SK-N-SH (cell line): Measurements from ENCODE around the gene ABCD1. TPM values are rescaled to one million over a fixed set of nuclear protein-coding genes. Genes with fewer than 3 reads are reported as not detected.
"Not testable (repeated sequence)": the region's sequence is repeated elsewhere in the genome, so short reads cannot be mapped to it uniquely, and the experiment has no call there.

Experiments used
- CTCF ChIA-PET: fragments of 300-600, 350-600 bp; formaldehyde crosslinking; extraction: SDS; loops from one replicate; lab custom pipeline; 2021; lab: Yijun Ruan, JAX
- POLR2A ChIA-PET: fragments of 350-600 bp; sonication (Branson Sonifier 250); formaldehyde crosslinking; extraction: SDS; loops from one replicate; lab custom pipeline; 2020; ENCODE audit warnings: antibody characterized with exemption, inconsistent platforms; lab: Yijun Ruan, JAX
- DNase-seq: peaks from one replicate; pipeline ENCODE4 v3.0.0; 2012
- H2AFZ ChIP-seq: fragments of 200-600 bp; sonication (generic); 2 replicates; pipeline ENCODE4 v1.8.1; 2016; ENCODE audit warnings: antibody characterized with exemption, mild to moderate bottlenecking, low read depth
- H3F3A ChIP-seq: fragments of 200-600 bp; sonication (generic); replicated peaks from 2 replicates; pipeline ENCODE3; 2016; ENCODE audit warnings: antibody characterized with exemption, mild to moderate bottlenecking; ENCODE audit not compliant: insufficient read depth
- H3K27ac ChIP-seq, 2 experiments: fragments of 200-500 bp in 1 of 2; fragments of 200-600 bp in 1 of 2; sonication (Bioruptor generic) in 1 of 2; sonication (generic), shearing (Covaris generic) in 1 of 2; 2 replicates each; pipeline versions ENCODE4 v1.5.1 to v1.6.1; 2014 to 2016; ENCODE audit warnings: low read depth in 2 of 2, inconsistent platforms in 1 of 2, low read length in 1 of 2, mild to moderate bottlenecking in 1 of 2, mixed read lengths in 1 of 2
- H3K27me3 ChIP-seq: fragments of 200-600 bp; sonication (generic), shearing (Covaris generic); 2 replicates; pipeline ENCODE4 v1.6.1; 2016; ENCODE audit warnings: mixed run types; ENCODE audit not compliant: insufficient read depth
- H3K36me3 ChIP-seq, 2 experiments: fragments of 200-500 bp in 1 of 2; fragments of 200-600 bp in 1 of 2; sonication (Bioruptor generic) in 1 of 2; sonication (generic) in 1 of 2; replicated peaks in 1 of 2; 2 replicates each; pipeline versions ENCODE3 to v1.5.1; 2014 to 2016; ENCODE audit warnings: low read length in 1 of 2, mild to moderate bottlenecking in 1 of 2; ENCODE audit not compliant: insufficient read depth in 2 of 2, control insufficient read depth in 1 of 2
- H3K4me1 ChIP-seq, 2 experiments: fragments of 200-500 bp in 1 of 2; fragments of 200-600 bp in 1 of 2; sonication (Bioruptor generic) in 1 of 2; sonication (generic), shearing (Covaris generic) in 1 of 2; 2 replicates each; pipeline versions ENCODE4 v1.5.1 to v1.6.1; 2014 to 2016; ENCODE audit warnings: low read depth in 1 of 2, low read length in 1 of 2, mixed run types in 1 of 2; ENCODE audit not compliant: insufficient read depth in 2 of 2, control insufficient read depth in 1 of 2
- H3K4me2 ChIP-seq: fragments of 200-600 bp; sonication (generic), shearing (Covaris generic); 2 replicates; pipeline ENCODE4 v1.6.1; 2017; ENCODE audit warnings: mixed run types
- H3K4me3 ChIP-seq, 2 experiments: fragments of 200-500 bp in 1 of 2; fragments of 200-600 bp in 1 of 2; sonication (Bioruptor generic) in 1 of 2; sonication (generic), shearing (Covaris generic) in 1 of 2; 2 replicates each; pipeline versions ENCODE4 v1.5.1 to v1.8.1; 2014 to 2016; ENCODE audit warnings: low read depth in 2 of 2, inconsistent platforms in 1 of 2, low read length in 1 of 2, mild to moderate bottlenecking in 1 of 2, mixed read lengths in 1 of 2, moderate library complexity in 1 of 2
- H3K79me2 ChIP-seq: fragments of 200-600 bp; sonication (generic); 2 replicates; pipeline ENCODE4 v1.8.1; 2017; ENCODE audit warnings: mild to moderate bottlenecking; ENCODE audit not compliant: insufficient read depth
- H3K9ac ChIP-seq: fragments of 200-600 bp; sonication (generic); 2 replicates; pipeline ENCODE4 v1.6.1; 2017; ENCODE audit warnings: mixed run types
- H3K9me2 ChIP-seq: fragments of 200-600 bp; sonication (generic); 2 replicates; pipeline ENCODE4 v1.6.1; 2017; ENCODE audit warnings: mixed run types
- H3K9me3 ChIP-seq: fragments of 200-600 bp; sonication (generic); 2 replicates; pipeline ENCODE4 v1.6.1; 2017; ENCODE audit warnings: mixed run types, mild to moderate bottlenecking, moderate library complexity
- H4K20me1 ChIP-seq: fragments of 200-600 bp; sonication (generic); 2 replicates; pipeline ENCODE4 v1.6.1; 2017; ENCODE audit warnings: mild to moderate bottlenecking, mixed run types; ENCODE audit not compliant: insufficient read depth
- CHD2 ChIP-seq: fragments of 150-350 bp; IDR thresholded peaks from 2 replicates; pipeline ENCODE4 v1.6.1; 2018; ENCODE audit warnings: low read length; ENCODE audit not compliant: partially characterized antibody
- EP300 ChIP-seq, 2 experiments: IDR thresholded peaks; 2 replicates each; pipeline versions ENCODE4 v1.4.0 to v1.6.1; 2012; ENCODE audit warnings: borderline replicate concordance in 1 of 2, low read depth in 1 of 2, low read length in 1 of 2
- FOSL2 ChIP-seq: IDR thresholded peaks from 2 replicates; pipeline ENCODE4 v1.4.0; 2012; ENCODE audit warnings: low read depth, mild to moderate bottlenecking, moderate library complexity, borderline replicate concordance
- FOXJ3 ChIP-seq: sonication (generic); formaldehyde crosslinking; IDR thresholded peaks from 2 replicates; pipeline ENCODE4 v1.5.1; 2020; ENCODE audit warnings: mild to moderate bottlenecking, missing genetic modification reagents
- FOXM1 ChIP-seq: IDR thresholded peaks from 2 replicates; pipeline ENCODE4 v1.4.0; 2012; ENCODE audit warnings: low read depth, mild to moderate bottlenecking
- GATA2 ChIP-seq: sonication (generic); formaldehyde crosslinking; IDR thresholded peaks from 2 replicates; pipeline ENCODE4 v1.5.0; 2020; ENCODE audit warnings: mild to moderate bottlenecking, missing genetic modification reagents
- MAX ChIP-seq: IDR thresholded peaks from 2 replicates; pipeline ENCODE4 v1.4.0; 2012; ENCODE audit warnings: low read depth
- NFIC ChIP-seq: IDR thresholded peaks from 2 replicates; pipeline ENCODE4 v1.4.0; 2012; ENCODE audit warnings: borderline replicate concordance
- PBX3 ChIP-seq: IDR thresholded peaks from 2 replicates; pipeline ENCODE4; 2012
- POLR2AphosphoS5 ChIP-seq: IDR thresholded peaks from 2 replicates; pipeline ENCODE4 v1.6.1; 2012; ENCODE audit warnings: low read depth, low read length
- RAD21 ChIP-seq: IDR thresholded peaks from 2 replicates; pipeline ENCODE4 v1.6.1; 2012; ENCODE audit warnings: mild to moderate bottlenecking, low read length
- SMC3 ChIP-seq: IDR thresholded peaks from 2 replicates; pipeline ENCODE4 v1.6.1; 2012; ENCODE audit warnings: low read depth, low read length, improper control_type of control experiment
- TCF12 ChIP-seq: IDR thresholded peaks from 2 replicates; pipeline ENCODE4 v1.4.0; 2012
- YY1 ChIP-seq: IDR thresholded peaks from 2 replicates; pipeline ENCODE4 v1.4.0; 2012; ENCODE audit warnings: low read depth, mild to moderate bottlenecking
- WGBS: methylation state at CpG from one replicate; pipeline ENCODE4 v1.1.6; 2017; ENCODE audit warnings: low lambda C conversion rate; 5-methylcytosine and 5-hydroxymethylcytosine counted together
- polyA plus RNA-seq, 3 experiments: library from polyadenylated mRNA; depleted of rRNA; stranded (reverse); fragments of >200 nt; gene quantifications; 2 replicates each; pipeline ENCODE4 v1.2.3, GENCODE V29; 2012

The ABCD1 gene
- polyA plus RNA-seq, 1 of the 3 experiments (the other 2 are of a cell fraction) = 7.9 TPM

- peaks cover 0 to 6% of the 10 kb centered on the region in 2 experiments; a peak in 1 of 4 replicates for H3K4me1 ChIP-seq
- H3K9ac ChIP-seq = no peak overlapping the region
- ChIA-PET POLR2A (no interaction called here), CTCF (no interaction called here)
- H3K4me3 ChIP-seq = no peak overlapping the region
- no peaks in the 10 kb centered on the region for H3F3A ChIP-seq
- no peak overlapping the region for H2AFZ ChIP-seq
- H3K27me3 ChIP-seq = peaks cover 16% of the 10 kb centered on the region; the same call in 1 of the 2 replicates
- H3K36me3 ChIP-seq = peaks cover 3 to 8% of the 10 kb centered on the region in 2 experiments
- H3K79me2 ChIP-seq = peaks cover 6% of the 10 kb centered on the region; the same call in 1 of the 2 replicates
- no peak for DNase-seq
- H3K9me2 ChIP-seq = no peaks in the 10 kb centered on the region
- no peaks in the 10 kb centered on the region for H3K9me3 ChIP-seq
- 68% methylated on average over 17 of the region's 18 CpGs for WGBS
- TF ChIP-seq CHD2 (no peak), POLR2AphosphoS5 (no peak), FOXJ3 (CRISPR knock-in tag) (no peak), SMC3 (no peak), GATA2 (CRISPR knock-in tag) (no peak), TCF12 (no peak), FOSL2 (no peak), NFIC (no peak), EP300 (IDR thresholded peaks at IDR 0.05; ENCODE audit: borderline replicate concordance in 1 of 2, low read depth in 1 of 2, low read length in 1 of 2) (no peak), PBX3 (no peak), YY1 (no peak), FOXM1 (no peak), MAX (no peak), RAD21 (no peak)
- H3K4me2 ChIP-seq = no peak overlapping the region
- H4K20me1 ChIP-seq = 0 out of 2 replicates have a peak, but pooled peaks cover 9% of the 10 kb centered on the region
- no peak overlapping the region for H3K27ac ChIP-seq
Observed at GRCh38 chrX:153704021-153704526, 20.6 kb upstream of the ABCD1 start.

- H3K9me2 ChIP-seq, H3K9ac ChIP-seq, CTCF ChIA-PET, H3K9me3 ChIP-seq, H3K4me3 ChIP-seq, H3K4me1 ChIP-seq, POLR2A ChIA-PET, H3K4me2 ChIP-seq, H4K20me1 ChIP-seq, H3K79me2 ChIP-seq, H3F3A ChIP-seq, H2AFZ ChIP-seq, H3K27ac ChIP-seq, DNase-seq: not testable (repeated sequence)
- WGBS = 39% methylated on average over 8 of the region's 12 CpGs
- Histone ChIP-seq H3K27me3 (peaks cover 24% of the 10 kb centered on the region; the same call in 1 of the 2 replicates), H3K36me3 (peaks cover 3 to 12% of the 10 kb centered on the region in 2 experiments)
Observed at GRCh38 chrX:153704631-153705402, 19.8 kb upstream of the ABCD1 start.
